IMR-90 (cell line): ENCODE data around the gene ADAMTS12. TPM values are rescaled to one million over a fixed set of nuclear protein-coding genes. Genes with fewer than 3 reads are reported as not detected.

Experiments
- ATAC-seq: fragments of 200-7000 bp; cut with Tn5 transposase; 2 replicates; pipeline ENCODE4 v1.9.1; 2020; ENCODE audit warnings: low read depth, mild to moderate bottlenecking, moderate library complexity
- BruUV-seq: library from RNA; stranded (reverse); fragments of 400-500 nt; replicated peaks from 2 replicates; lab custom pipeline; 2021; lab: Mats Ljungman, UMichigan
- CTCF ChIA-PET: fragments of 300-600 bp; formaldehyde crosslinking; extraction: SDS; loops from one replicate; lab custom pipeline; 2021; ENCODE audit warnings: antibody characterized with exemption; lab: Yijun Ruan, JAX
- POLR2A ChIA-PET: fragments of 300-600 bp; sonication (Branson Sonifier 250); formaldehyde crosslinking; loops from one replicate; lab custom pipeline; 2022; ENCODE audit warnings: antibody characterized with exemption; ENCODE audit not compliant: unreplicated experiment; lab: Charles Lee
- DNase-seq: peaks from one replicate; pipeline ENCODE4 v3.0.0; 2013
- H2AFZ ChIP-seq: replicated peaks from 2 replicates; pipeline ENCODE3; 2013; ENCODE audit warnings: low read length, mild to moderate bottlenecking; ENCODE audit not compliant: poor library complexity
- H2AK5ac ChIP-seq: 2 replicates; pipeline ENCODE4 v1.6.1; 2013; ENCODE audit warnings: low read depth, low read length, inconsistent platforms
- H2AK9ac ChIP-seq: replicated peaks from 2 replicates; pipeline ENCODE3; 2013; ENCODE audit warnings: mild to moderate bottlenecking, low read depth, low read length, moderate library complexity; ENCODE audit not compliant: poor library complexity
- H2BK120ac ChIP-seq: 2 replicates; pipeline ENCODE4 v1.6.1; 2013; ENCODE audit warnings: low read depth, low read length, inconsistent platforms
- H2BK15ac ChIP-seq: 3 replicates; pipeline ENCODE4 v1.6.1; 2013; ENCODE audit warnings: low read depth, low read length, inconsistent platforms
- H2BK20ac ChIP-seq: 2 replicates; pipeline ENCODE4 v1.6.1; 2013; ENCODE audit warnings: low read depth, mild to moderate bottlenecking, inconsistent platforms, low read length, moderate library complexity
- H2BK5ac ChIP-seq: 2 replicates; pipeline ENCODE4 v1.6.1; 2013; ENCODE audit warnings: mild to moderate bottlenecking, low read depth, low read length, inconsistent platforms; ENCODE audit not compliant: poor library complexity, severe bottlenecking
- H3K14ac ChIP-seq: replicated peaks from 2 replicates; pipeline ENCODE4 v1.6.1; 2013; ENCODE audit warnings: low read depth, low read length, inconsistent platforms
- H3K18ac ChIP-seq: 2 replicates; pipeline ENCODE4 v1.6.1; 2013; ENCODE audit warnings: low read depth, low read length, control low read depth
- H3K23ac ChIP-seq: 2 replicates; pipeline ENCODE4 v1.6.1; 2013; ENCODE audit warnings: low read depth, low read length, inconsistent platforms
- H3K27ac ChIP-seq: 2 replicates; pipeline ENCODE4 v1.5.1; 2013; ENCODE audit warnings: mild to moderate bottlenecking, control low read depth, low read length; ENCODE audit not compliant: insufficient read depth
- H3K27me3 ChIP-seq: 2 replicates; pipeline ENCODE4 v1.6.1; 2013; ENCODE audit warnings: low read length; ENCODE audit not compliant: control insufficient read depth, insufficient read depth
- H3K36me3 ChIP-seq: 2 replicates; pipeline ENCODE4 v1.6.1; 2013; ENCODE audit warnings: low read length, mixed read lengths; ENCODE audit not compliant: control insufficient read depth, insufficient read depth
- H3K4ac ChIP-seq: 2 replicates; pipeline ENCODE4 v1.6.1; 2013; ENCODE audit warnings: low read depth, low read length, inconsistent platforms
- H3K4me1 ChIP-seq: 2 replicates; pipeline ENCODE4 v1.6.1; 2013; ENCODE audit warnings: low read length, mixed read lengths; ENCODE audit not compliant: control insufficient read depth, insufficient read depth
- H3K4me2 ChIP-seq: 2 replicates; pipeline ENCODE4 v1.6.1; 2013; ENCODE audit warnings: low read depth, mild to moderate bottlenecking, control low read depth, low read length, moderate library complexity
- H3K4me3 ChIP-seq: 2 replicates; pipeline ENCODE4 v1.5.1; 2013; ENCODE audit warnings: low read depth, mild to moderate bottlenecking, control low read depth, low read length, moderate library complexity; ENCODE audit not compliant: insufficient read depth
- H3K56ac ChIP-seq: 2 replicates; pipeline ENCODE4 v1.6.1; 2013; ENCODE audit warnings: low read length, inconsistent platforms; ENCODE audit not compliant: insufficient read depth; ENCODE audit errors: extremely low read depth
- H3K79me1 ChIP-seq, 2 experiments: 2 replicates each; pipeline ENCODE4 v1.6.1; 2013; ENCODE audit warnings: low read length in 2 of 2, inconsistent platforms in 1 of 2, low read depth in 1 of 2
- H3K9ac ChIP-seq: 2 replicates; pipeline ENCODE4 v1.6.1; 2013; ENCODE audit warnings: low read depth, low read length, control low read depth
- H3K9me1 ChIP-seq: 2 replicates; pipeline ENCODE4 v1.6.1; 2013; ENCODE audit warnings: low read length, inconsistent platforms; ENCODE audit not compliant: insufficient read depth
- H3K9me3 ChIP-seq: 2 replicates; pipeline ENCODE4 v1.6.1; 2013; ENCODE audit warnings: low read length; ENCODE audit not compliant: control insufficient read depth, insufficient read depth
- H4K20me1 ChIP-seq: 2 replicates; pipeline ENCODE4 v1.6.1; 2013; ENCODE audit warnings: low read length, inconsistent platforms; ENCODE audit not compliant: insufficient read depth
- H4K5ac ChIP-seq: 2 replicates; pipeline ENCODE4 v1.6.1; 2013; ENCODE audit warnings: mild to moderate bottlenecking, low read depth, low read length, control low read depth
- H4K8ac ChIP-seq, 2 experiments: 2 replicates each; pipeline ENCODE4 v1.6.1; 2013; ENCODE audit warnings: low read depth in 2 of 2, low read length in 2 of 2, control low read depth in 1 of 2, inconsistent platforms in 1 of 2
- H4K91ac ChIP-seq: 2 replicates; pipeline ENCODE4 v1.6.1; 2013; ENCODE audit warnings: low read depth, low read length, inconsistent platforms; ENCODE audit not compliant: insufficient read depth
- CEBPB ChIP-seq: IDR thresholded peaks from 2 replicates; pipeline ENCODE4 v1.6.1; 2012; ENCODE audit warnings: low read depth, low read length, improper control_type of control experiment
- CHD1 ChIP-seq: IDR thresholded peaks from 2 replicates; pipeline ENCODE4 v1.6.1; 2012; ENCODE audit warnings: low read depth, low read length, improper control_type of control experiment
- FOS ChIP-seq: fragments of 150-350 bp; IDR thresholded peaks from 2 replicates; pipeline ENCODE4 v1.6.1; 2016; ENCODE audit warnings: low read depth, low read length
- MAFK ChIP-seq: IDR thresholded peaks from 2 replicates; pipeline ENCODE4 v1.6.1; 2012; ENCODE audit warnings: low read depth, low read length, improper control_type of control experiment
- POLR2A ChIP-seq: IDR thresholded peaks from 2 replicates; pipeline ENCODE4 v1.6.1; 2012; ENCODE audit warnings: mild to moderate bottlenecking, low read depth, low read length
- RAD21 ChIP-seq: IDR thresholded peaks from 2 replicates; pipeline ENCODE4 v1.6.1; 2012; ENCODE audit warnings: low read length, improper control_type of control experiment
- RCOR1 ChIP-seq: IDR thresholded peaks from 2 replicates; pipeline ENCODE4 v1.6.1; 2012; ENCODE audit warnings: mild to moderate bottlenecking, low read length, improper control_type of control experiment; ENCODE audit not compliant: insufficient replicate concordance
- WGBS, 2 experiments: methylation state at CpG; one replicate each; pipeline versions ENCODE4 v1.1.5 to v1.1.7; 2013; ENCODE audit warnings: missing lambda C conversion rate in 2 of 2; ENCODE audit not compliant: insufficient read length in 1 of 2; ENCODE audit errors: extremely low coverage in 2 of 2; 5-methylcytosine and 5-hydroxymethylcytosine counted together
- dilution Hi-C: fragments of 300-500 bp; cut with HindIII; formaldehyde crosslinking; loops from one replicate; pipeline ENCODE4 v1.14.3; 2018; ENCODE audit warnings: low sequenced_read_pairs; ENCODE audit not compliant: unreplicated experiment
- in situ Hi-C: fragments of 300-500 bp; cut with MboI; formaldehyde crosslinking; loops from 3 replicates; pipeline ENCODE4 v1.14.3; 2019; ENCODE audit warnings: low sequenced_read_pairs, inconsistent platforms, mixed read lengths
- intact Hi-C: fragments of 100-400 bp; cut with micrococcal nuclease; formaldehyde crosslinking; loops from 2 replicates; pipeline ENCODE4 v1.10.0; 2022
- polyA plus RNA-seq, 3 experiments: library from polyadenylated mRNA; depleted of rRNA; stranded (reverse); fragments of >200 nt; gene quantifications; 2 replicates each; pipeline ENCODE4 v1.2.3, GENCODE V29; 2012; ENCODE audit warnings: low replicate concordance in 1 of 3
- total RNA-seq: library from RNA; depleted of rRNA; stranded (reverse); fragments of >200 nt; gene quantifications from 2 replicates; pipeline ENCODE4 v1.2.3, GENCODE V29; 2012
- TF ChIP-seq, protein P1 (sequence below): fragments of 150-350 bp; IDR thresholded peaks from 2 replicates; pipeline ENCODE4 v1.6.1; 2016; ENCODE audit warnings: low read depth, mild to moderate bottlenecking, low read length, moderate library complexity, borderline replicate concordance
- TF ChIP-seq, protein P2 (sequence below): conservative IDR thresholded peaks from 2 replicates; pipeline ENCODE4 v1.5.1; 2012; ENCODE audit warnings: mild to moderate bottlenecking, low read depth, low read length, improper control_type of control experiment

Gene ADAMTS12
- total and polyA plus RNA-seq, 2 of the 4 experiments (the other 2 are of a cell fraction), result 27.3 to 51.3 TPM

DNA sequence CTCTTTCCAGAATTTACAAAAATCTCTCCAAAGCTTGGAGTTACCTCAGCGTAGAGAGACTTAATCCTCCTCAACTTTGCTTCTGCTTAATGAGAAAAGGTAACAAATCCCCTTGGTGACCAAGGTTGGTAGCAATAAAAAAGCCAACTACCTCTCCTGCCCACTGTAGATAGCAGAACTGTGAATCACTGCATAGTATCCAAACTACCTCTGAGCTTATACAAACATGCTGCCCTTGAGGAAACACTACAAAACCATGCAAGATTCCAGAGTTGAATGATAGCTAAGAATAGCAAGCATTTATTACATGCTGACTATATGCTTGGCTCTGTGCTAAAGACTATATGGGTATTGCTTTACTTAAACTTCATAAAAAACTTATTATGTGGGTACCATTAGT, 2.8 kb upstream of the ADAMTS12 start:
- H3K4me3 ChIP-seq, result no peak overlapping the region
- no peak overlapping the region for H3K9ac ChIP-seq
- H3K4me2 ChIP-seq, result peak overlapping the region; percentile 33; the same call in 1 of the 2 replicates
- BruUV-seq, result no TSS peak
- peak overlapping the region; percentile 50 for H2BK5ac ChIP-seq
- no peak overlapping the region for H3K23ac ChIP-seq
- peak; percentile 15; the same call in 1 of the 2 replicates for ATAC-seq
- in situ Hi-C loops (no loop called here), intact Hi-C loops (loop anchor here (5.0 kb wide), 4 partner anchors 73 to 452 kb away; partner anchors contain the start of gene TARS1), dilution Hi-C loops (no loop called here)
- H3K4me1 ChIP-seq, result peaks cover 9% of the 10 kb centered on the region
- peaks cover 5 to 21% of the 10 kb centered on the region in 2 experiments; a peak in 2 of 4 replicates for H3K79me1 ChIP-seq
- DNase-seq, result peak; percentile 63
- no peaks in the 10 kb centered on the region for H3K36me3 ChIP-seq
- peak overlapping the region; percentile 8; the same call in 1 of the 3 replicates for H2BK15ac ChIP-seq
- H3K18ac ChIP-seq, result peak overlapping the region; percentile 40; the same call in 1 of the 2 replicates
- WGBS, 2 experiments, result no CpG with 5 or more reads among the region's 1 CpG
- H3K56ac ChIP-seq, result no peak overlapping the region
- H3K14ac ChIP-seq, result 0 out of 2 replicates have a peak overlapping the region, but pooled peaks have one; percentile 10
- H2AFZ ChIP-seq, result no peak overlapping the region
- H3K27ac ChIP-seq, result no peak overlapping the region
- H3K27me3 ChIP-seq, result no peaks in the 10 kb centered on the region
- H2BK20ac ChIP-seq, result peak overlapping the region; percentile 52; the same call in 1 of the 2 replicates
- no peak overlapping the region for H4K5ac ChIP-seq
- no peaks in the 10 kb centered on the region for H3K9me3 ChIP-seq
- H3K4ac ChIP-seq, result peak overlapping the region; percentile 37; the same call in 1 of the 2 replicates
- H2BK120ac ChIP-seq, result peak overlapping the region; percentile 63; the same call in 1 of the 2 replicates
- CTCF ChIA-PET, result interaction anchor here (0.6 kb wide), 1 partner anchor 40 kb away, joined by 7 read pairs; no protein-coding TSS in a partner anchor
- no peaks in the 10 kb centered on the region; the same call in 1 of the 2 replicates for H3K9me1 ChIP-seq
- no peak overlapping the region; the same call in 1 of the 2 replicates for H4K91ac ChIP-seq
- TF ChIP-seq CEBPB (no peak), POLR2A (no peak), MAFK (no peak), FOS (no peak), RAD21 (no peak), RCOR1 (no peak), CHD1 (no peak)
- TF ChIP-seq, protein P1, sequence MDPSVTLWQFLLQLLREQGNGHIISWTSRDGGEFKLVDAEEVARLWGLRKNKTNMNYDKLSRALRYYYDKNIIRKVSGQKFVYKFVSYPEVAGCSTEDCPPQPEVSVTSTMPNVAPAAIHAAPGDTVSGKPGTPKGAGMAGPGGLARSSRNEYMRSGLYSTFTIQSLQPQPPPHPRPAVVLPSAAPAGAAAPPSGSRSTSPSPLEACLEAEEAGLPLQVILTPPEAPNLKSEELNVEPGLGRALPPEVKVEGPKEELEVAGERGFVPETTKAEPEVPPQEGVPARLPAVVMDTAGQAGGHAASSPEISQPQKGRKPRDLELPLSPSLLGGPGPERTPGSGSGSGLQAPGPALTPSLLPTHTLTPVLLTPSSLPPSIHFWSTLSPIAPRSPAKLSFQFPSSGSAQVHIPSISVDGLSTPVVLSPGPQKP, result no peak
- TF ChIP-seq, protein P2, sequence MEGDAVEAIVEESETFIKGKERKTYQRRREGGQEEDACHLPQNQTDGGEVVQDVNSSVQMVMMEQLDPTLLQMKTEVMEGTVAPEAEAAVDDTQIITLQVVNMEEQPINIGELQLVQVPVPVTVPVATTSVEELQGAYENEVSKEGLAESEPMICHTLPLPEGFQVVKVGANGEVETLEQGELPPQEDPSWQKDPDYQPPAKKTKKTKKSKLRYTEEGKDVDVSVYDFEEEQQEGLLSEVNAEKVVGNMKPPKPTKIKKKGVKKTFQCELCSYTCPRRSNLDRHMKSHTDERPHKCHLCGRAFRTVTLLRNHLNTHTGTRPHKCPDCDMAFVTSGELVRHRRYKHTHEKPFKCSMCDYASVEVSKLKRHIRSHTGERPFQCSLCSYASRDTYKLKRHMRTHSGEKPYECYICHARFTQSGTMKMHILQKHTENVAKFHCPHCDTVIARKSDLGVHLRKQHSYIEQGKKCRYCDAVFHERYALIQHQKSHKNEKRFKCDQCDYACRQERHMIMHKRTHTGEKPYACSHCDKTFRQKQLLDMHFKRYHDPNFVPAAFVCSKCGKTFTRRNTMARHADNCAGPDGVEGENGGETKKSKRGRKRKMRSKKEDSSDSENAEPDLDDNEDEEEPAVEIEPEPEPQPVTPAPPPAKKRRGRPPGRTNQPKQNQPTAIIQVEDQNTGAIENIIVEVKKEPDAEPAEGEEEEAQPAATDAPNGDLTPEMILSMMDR, result no peak
- H4K20me1 ChIP-seq, result peaks cover 3% of the 10 kb centered on the region; the same call in 1 of the 2 replicates
- POLR2A ChIA-PET, result no interaction called here
- peak overlapping the region in 1 of 2 experiments; percentile 1; a peak in 1 of 4 replicates for H4K8ac ChIP-seq
- H2AK9ac ChIP-seq, result no peak overlapping the region
- H2AK5ac ChIP-seq, result no peak overlapping the region
